ACC112 (cell line): Measurements from ENCODE around the gene GDAP2.

Source experiments
- H2AFZ ChIP-seq: fragments of 200-600 bp; sonication (generic); one replicate; pipeline ENCODE4 v1.6.0; 2017; ENCODE audit warnings: antibody characterized with exemption, low read length; ENCODE audit not compliant: unreplicated experiment
- H3K27ac ChIP-seq: fragments of 200-600 bp; sonication (generic); 2 replicates; pipeline ENCODE4 v1.5.1; 2014; ENCODE audit warnings: low read depth, mild to moderate bottlenecking, antibody characterized with exemption, low read length, moderate library complexity
- H3K27me3 ChIP-seq: fragments of 200-600 bp; sonication (generic); 2 replicates; pipeline ENCODE4 v1.6.1; 2014; ENCODE audit warnings: mild to moderate bottlenecking, antibody characterized with exemption, low read length, moderate library complexity, mixed read lengths; ENCODE audit not compliant: insufficient read depth
- H3K36me3 ChIP-seq: fragments of 200-600 bp; sonication (generic); 2 replicates; pipeline ENCODE4 v1.6.1; 2016; ENCODE audit warnings: mild to moderate bottlenecking, antibody characterized with exemption, low read length, moderate library complexity, mixed read lengths; ENCODE audit not compliant: insufficient read depth
- H3K4me1 ChIP-seq: fragments of 200-600 bp; sonication (generic); one replicate; pipeline ENCODE4 v1.6.1; 2016; ENCODE audit warnings: low read length, mixed read lengths; ENCODE audit not compliant: insufficient read depth, unreplicated experiment, control insufficient read depth
- H3K4me3 ChIP-seq: fragments of 200-600 bp; sonication (generic); 2 replicates; pipeline ENCODE4 v1.5.1; 2014; ENCODE audit warnings: mild to moderate bottlenecking, low read depth, low read length
- H3K79me2 ChIP-seq: fragments of 200-600 bp; sonication (generic); one replicate; pipeline ENCODE4 v1.6.0; 2016; ENCODE audit warnings: low read length; ENCODE audit not compliant: control insufficient read depth, unreplicated experiment, insufficient read depth

Gene GDAP2

DNA sequence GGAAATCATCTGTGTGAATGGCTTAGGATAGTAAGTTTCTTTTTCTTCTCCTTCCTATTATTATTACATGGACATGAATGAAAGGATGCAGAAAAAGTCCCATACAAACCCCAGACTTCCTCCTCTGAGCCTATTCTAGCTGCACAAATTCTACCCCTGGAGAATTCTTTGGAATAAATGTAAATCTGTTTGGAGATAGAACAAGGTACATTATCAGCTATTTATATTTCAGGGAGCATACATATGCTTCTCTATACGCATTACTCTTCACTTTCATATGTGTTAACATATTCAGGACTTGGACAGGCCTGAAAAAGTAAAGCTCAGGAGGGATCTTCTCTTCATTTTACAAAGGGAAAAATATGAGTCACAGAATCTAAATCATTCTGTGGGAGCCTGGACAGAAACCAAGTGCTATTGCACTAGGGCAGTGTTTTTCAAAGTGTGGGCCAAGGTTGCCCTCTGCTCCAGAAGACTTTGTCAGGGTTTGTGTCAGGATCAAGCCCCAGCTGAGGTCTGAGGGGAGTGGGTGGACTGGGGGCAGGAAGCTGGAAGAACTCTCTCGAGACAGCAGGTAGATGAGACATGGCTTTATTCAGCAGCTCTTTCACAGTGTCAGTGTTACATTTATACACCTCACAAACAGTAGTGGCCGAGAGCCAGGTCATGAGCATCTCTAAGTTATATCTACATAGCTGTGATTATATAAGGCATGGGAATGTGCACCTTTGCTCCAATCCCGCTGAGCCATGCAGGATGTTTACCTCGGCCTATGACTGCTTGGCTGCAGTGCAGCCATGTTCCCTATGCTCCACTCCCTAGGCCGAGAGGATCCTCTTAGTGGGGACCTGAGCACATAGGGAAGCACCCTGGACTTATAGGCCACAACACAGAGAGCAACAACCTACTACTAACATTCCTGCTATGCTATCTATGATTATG is 114.3 kb downstream of the GDAP2 start:
- Histone ChIP-seq H3K27ac (no peak overlapping the region), H2AFZ (no peak overlapping the region), H3K4me3 (no peak overlapping the region), H3K4me1 (no peaks in the 10 kb centered on the region), H3K36me3 (no peaks in the 10 kb centered on the region), H3K27me3 (no peaks in the 10 kb centered on the region), H3K79me2 (no peaks in the 10 kb centered on the region)
